CD14-positive monocyte (primary cell): Measurements from ENCODE around the gene PKD2L1. TPM values are rescaled to one million over a fixed set of nuclear protein-coding genes. Genes with fewer than 3 reads are reported as not detected.

Experiments
- DNase-seq, 3 donors: peaks; one replicate each; pipeline ENCODE4 v3.0.0-alpha.2; 2011 to 2022
- H2AFZ ChIP-seq: 2 replicates; pipeline ENCODE4 v1.6.0; 2012; ENCODE audit warnings: mild to moderate bottlenecking, low read depth, low read length, inconsistent platforms; ENCODE audit not compliant: insufficient read depth, poor library complexity, severe bottlenecking
- H3K27ac ChIP-seq, 2 donors: 1 replicate in 1 of 2; 2 replicates in 1 of 2; pipeline ENCODE4 v1.5.1; 2012 to 2013; ENCODE audit warnings: low read length in 2 of 2, control low read depth in 1 of 2, inconsistent platforms in 1 of 2, low read depth in 1 of 2, mild to moderate bottlenecking in 1 of 2
- H3K27me3 ChIP-seq, 2 donors: one replicate each; pipeline versions ENCODE4 v1.6.0 to v1.6.1; 2011 to 2013; ENCODE audit warnings: low read length in 2 of 2; ENCODE audit not compliant: control insufficient read depth in 2 of 2, insufficient read depth in 2 of 2
- H3K36me3 ChIP-seq, 2 donors: replicated peaks in 1 of 2; 1 replicate in 1 of 2; 2 replicates in 1 of 2; pipeline versions ENCODE4 v1.5.1 to v1.6.1; 2012 to 2013; ENCODE audit warnings: low read length in 2 of 2, control low read depth in 1 of 2, inconsistent platforms in 1 of 2, mild to moderate bottlenecking in 1 of 2; ENCODE audit not compliant: insufficient read depth in 2 of 2, control insufficient read depth in 1 of 2
- H3K4me1 ChIP-seq, 2 donors: 1 replicate in 1 of 2; 2 replicates in 1 of 2; pipeline versions ENCODE4 v1.5.1 to v1.6.1; 2012 to 2013; ENCODE audit warnings: low read length in 2 of 2, control low read depth in 1 of 2, inconsistent platforms in 1 of 2, mild to moderate bottlenecking in 1 of 2, moderate library complexity in 1 of 2; ENCODE audit not compliant: insufficient read depth in 2 of 2, control insufficient read depth in 1 of 2
- H3K4me2 ChIP-seq: replicated peaks from 2 replicates; pipeline ENCODE3; 2012; ENCODE audit warnings: low read length, moderate library complexity, mild to moderate bottlenecking; ENCODE audit not compliant: poor library complexity, severe bottlenecking; ENCODE audit errors: extremely low read depth
- H3K4me3 ChIP-seq, 3 experiments: fragments of 200-600 bp in 1 of 3; sonication (generic) in 1 of 3; replicated peaks in 1 of 3; 1 replicate in 2 of 3; 2 replicates in 1 of 3; pipeline ENCODE4 v1.5.1; 2011 to 2013; ENCODE audit warnings: low read length in 3 of 3, mild to moderate bottlenecking in 3 of 3, control low read depth in 2 of 3, low read depth in 2 of 3, inconsistent platforms in 1 of 3, moderate library complexity in 1 of 3
- H3K79me2 ChIP-seq: 2 replicates; pipeline ENCODE4 v1.6.0; 2012; ENCODE audit warnings: mild to moderate bottlenecking, control low read depth, inconsistent platforms, low read length, moderate library complexity; ENCODE audit not compliant: insufficient read depth
- H3K9ac ChIP-seq: 2 replicates; pipeline ENCODE4 v1.6.0; 2017; ENCODE audit warnings: low read length, mild to moderate bottlenecking; ENCODE audit not compliant: insufficient read depth, poor library complexity, severe bottlenecking
- H3K9me3 ChIP-seq, 2 donors: replicated peaks in 1 of 2; 1 replicate in 1 of 2; 2 replicates in 1 of 2; pipeline versions ENCODE4 v1.5.1 to v1.6.1; 2012 to 2013; ENCODE audit warnings: low read length in 2 of 2, control low read depth in 1 of 2; ENCODE audit not compliant: control insufficient read depth in 1 of 2, insufficient read depth in 1 of 2
- H4K20me1 ChIP-seq: 2 replicates; pipeline ENCODE4 v1.6.0; 2012; ENCODE audit warnings: mild to moderate bottlenecking, low read length, control low read depth, moderate library complexity; ENCODE audit not compliant: insufficient read depth
- H3K27ac Mint-ChIP-seq, 7 donors: one replicate each; pipeline ENCODE4 v1.8.0; 2020; ENCODE audit warnings: mild to moderate bottlenecking in 7 of 7, mixed read lengths in 7 of 7, moderate library complexity in 6 of 7, inconsistent platforms in 2 of 7
- H3K27me3 Mint-ChIP-seq, 3 donors: one replicate each; pipeline ENCODE4 v1.8.0; 2021 to 2022; ENCODE audit warnings: low read depth in 3 of 3, mild to moderate bottlenecking in 3 of 3, mixed read lengths in 3 of 3, moderate library complexity in 3 of 3, inconsistent platforms in 1 of 3
- H3K36me3 Mint-ChIP-seq, 2 donors: one replicate each; pipeline ENCODE4 v1.8.0; 2020; ENCODE audit warnings: mixed read lengths in 2 of 2, inconsistent platforms in 1 of 2, mild to moderate bottlenecking in 1 of 2
- H3K4me1 Mint-ChIP-seq: one replicate; pipeline ENCODE4 v1.8.0; 2020; ENCODE audit warnings: mild to moderate bottlenecking, mixed read lengths
- H3K4me3 Mint-ChIP-seq, 2 donors: one replicate each; pipeline ENCODE4 v1.8.0; 2020; ENCODE audit warnings: mild to moderate bottlenecking in 2 of 2, mixed read lengths in 2 of 2, moderate library complexity in 1 of 2
- H3K9me3 Mint-ChIP-seq, 7 donors: one replicate each; pipeline ENCODE4 v1.8.0; 2020 to 2022; ENCODE audit warnings: mixed read lengths in 7 of 7, mild to moderate bottlenecking in 6 of 7, moderate library complexity in 6 of 7, inconsistent platforms in 2 of 7
- WGBS: methylation state at CpG from one replicate; pipeline ENCODE4 v1.1.5; 2013; ENCODE audit warnings: missing lambda C conversion rate; ENCODE audit not compliant: insufficient coverage; 5-methylcytosine and 5-hydroxymethylcytosine counted together
- intact Hi-C, 2 donors: fragments of 100-400 bp; cut with micrococcal nuclease; formaldehyde crosslinking; loops; one replicate each; pipeline versions ENCODE4 v1.15.0 to v1.15.1; 2023
- polyA plus RNA-seq, 3 donors: library from polyadenylated mRNA; depleted of rRNA in 1 of 3; unstranded in 2 of 3; stranded (reverse) in 1 of 3; fragments of 300-500 nt in 2 of 3; fragments of >200 nt in 1 of 3; fragmentation: Illumina TruSeq in 2 of 3; gene quantifications; 1 replicate in 2 of 3; 2 replicates in 1 of 3; pipeline ENCODE4 v1.2.3, GENCODE V29; 2012 to 2021
- TF ChIP-seq, protein P1 (sequence below): fragments of 200-600 bp; IDR thresholded peaks from one replicate; pipeline ENCODE4 v1.8.0; 2022; ENCODE audit warnings: antibody characterized with exemption, mild to moderate bottlenecking

Gene PKD2L1
- polyA plus RNA-seq, 3 donors, result 0.15 to 1.5 TPM; not detected in 1

DNA sequence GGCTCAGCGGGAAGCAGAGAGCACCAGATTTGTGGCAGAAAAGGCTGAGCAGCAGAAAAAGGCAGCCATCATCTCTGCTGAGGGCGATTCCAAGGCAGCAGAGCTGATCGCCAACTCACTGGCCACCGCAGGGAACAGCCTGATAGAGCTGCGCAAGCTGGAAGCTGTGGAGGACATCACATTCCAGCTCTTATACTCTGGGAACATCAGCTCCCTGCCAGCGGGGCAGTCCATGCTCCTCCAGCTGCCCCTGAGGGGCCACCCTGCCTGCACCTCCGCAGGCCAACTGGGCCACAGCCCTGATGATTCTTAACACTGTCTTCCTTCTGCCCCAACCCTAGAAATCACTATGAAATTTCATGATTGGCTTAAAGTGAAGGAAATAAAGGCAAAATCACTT lies 81.2 kb downstream of the PKD2L1 start:
- peaks cover 64 to 77% of the 10 kb centered on the region in 2 donors for H3K36me3 Mint-ChIP-seq
- Histone ChIP-seq H3K4me2 (no peak overlapping the region), H3K27me3 (no peaks in the 10 kb centered on the region), H3K79me2 (no peaks in the 10 kb centered on the region), H3K27ac (no peak overlapping the region), H3K4me1 (peaks cover 10 to 11% of the 10 kb centered on the region in 2 donors), H4K20me1 (no peaks in the 10 kb centered on the region), H3K4me3 (no peak overlapping the region), H3K9ac (no peak overlapping the region), H2AFZ (no peak overlapping the region), H3K36me3 (peaks cover 76 to 85% of the 10 kb centered on the region in 2 donors), H3K9me3 (no peaks in the 10 kb centered on the region)
- peak overlapping the region in 4 of 7 donors; percentile 5 to 64 (median 26) for H3K27ac Mint-ChIP-seq
- no peaks in the 10 kb centered on the region for H3K27me3 Mint-ChIP-seq
- H3K4me1 Mint-ChIP-seq, result peaks cover 10% of the 10 kb centered on the region
- intact Hi-C loops, result no loop called here
- TF ChIP-seq, protein P1, sequence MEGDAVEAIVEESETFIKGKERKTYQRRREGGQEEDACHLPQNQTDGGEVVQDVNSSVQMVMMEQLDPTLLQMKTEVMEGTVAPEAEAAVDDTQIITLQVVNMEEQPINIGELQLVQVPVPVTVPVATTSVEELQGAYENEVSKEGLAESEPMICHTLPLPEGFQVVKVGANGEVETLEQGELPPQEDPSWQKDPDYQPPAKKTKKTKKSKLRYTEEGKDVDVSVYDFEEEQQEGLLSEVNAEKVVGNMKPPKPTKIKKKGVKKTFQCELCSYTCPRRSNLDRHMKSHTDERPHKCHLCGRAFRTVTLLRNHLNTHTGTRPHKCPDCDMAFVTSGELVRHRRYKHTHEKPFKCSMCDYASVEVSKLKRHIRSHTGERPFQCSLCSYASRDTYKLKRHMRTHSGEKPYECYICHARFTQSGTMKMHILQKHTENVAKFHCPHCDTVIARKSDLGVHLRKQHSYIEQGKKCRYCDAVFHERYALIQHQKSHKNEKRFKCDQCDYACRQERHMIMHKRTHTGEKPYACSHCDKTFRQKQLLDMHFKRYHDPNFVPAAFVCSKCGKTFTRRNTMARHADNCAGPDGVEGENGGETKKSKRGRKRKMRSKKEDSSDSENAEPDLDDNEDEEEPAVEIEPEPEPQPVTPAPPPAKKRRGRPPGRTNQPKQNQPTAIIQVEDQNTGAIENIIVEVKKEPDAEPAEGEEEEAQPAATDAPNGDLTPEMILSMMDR, result no peak
- no peak overlapping the region for H3K4me3 Mint-ChIP-seq
- no peaks in the 10 kb centered on the region for H3K9me3 Mint-ChIP-seq
- WGBS, result 98% methylated on average over 3 of the region's 7 CpGs
- DNase-seq, result no peak

DNA sequence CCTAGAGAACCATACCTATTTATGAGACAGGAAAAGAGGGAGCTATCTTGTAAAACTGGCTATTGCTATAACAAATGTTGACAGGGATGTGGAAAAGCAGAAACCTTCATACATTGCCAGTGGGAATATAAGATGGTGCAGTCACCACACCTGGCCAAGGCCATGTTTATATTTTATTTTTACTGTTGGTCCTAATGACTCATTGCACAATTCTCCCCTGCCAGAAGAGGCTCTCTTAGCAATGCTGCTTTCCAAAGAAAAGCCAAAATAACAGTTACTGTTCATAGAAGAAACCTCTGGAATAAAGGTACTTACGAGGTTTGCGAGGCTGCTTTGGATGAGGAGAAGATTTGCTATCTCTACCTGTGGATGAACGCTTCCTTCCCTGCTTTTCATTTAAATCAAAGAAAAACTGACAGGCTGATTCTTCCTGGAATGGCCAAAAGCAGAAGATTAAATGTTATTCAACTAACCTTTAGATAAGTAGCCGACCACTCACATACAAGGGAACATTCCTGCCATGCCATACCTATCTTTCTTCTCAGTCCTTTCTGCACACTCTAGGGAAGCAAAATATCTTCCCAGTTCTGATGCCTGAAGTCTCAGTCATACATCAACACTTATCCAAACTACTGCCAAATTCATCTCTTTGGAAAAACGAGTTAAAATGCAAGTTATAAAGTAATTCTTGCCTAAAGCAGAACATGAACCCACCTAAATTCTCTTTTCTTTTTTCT lies 84.4 kb downstream of the PKD2L1 start:
- H3K9ac ChIP-seq, result no peak overlapping the region
- TF ChIP-seq, protein P1, result no peak
- Mint-ChIP-seq H3K36me3 (peaks cover 75 to 89% of the 10 kb centered on the region in 2 donors), H3K27ac (no peak overlapping the region), H3K4me3 (no peak overlapping the region), H3K27me3 (no peaks in the 10 kb centered on the region), H3K4me1 (no peaks in the 10 kb centered on the region), H3K9me3 (no peaks in the 10 kb centered on the region)
- no peaks in the 10 kb centered on the region for H3K9me3 ChIP-seq
- H4K20me1 ChIP-seq, result peaks cover under 1% of the 10 kb centered on the region
- H3K4me2 ChIP-seq, result no peak overlapping the region
- H3K27me3 ChIP-seq, result no peaks in the 10 kb centered on the region
- H3K79me2 ChIP-seq, result no peaks in the 10 kb centered on the region
- WGBS, result no CpG with 5 or more reads among the region's 5 CpGs
- H3K4me3 ChIP-seq, result no peak overlapping the region
- no peak overlapping the region for H2AFZ ChIP-seq
- no peak overlapping the region for H3K27ac ChIP-seq
- no peaks in the 10 kb centered on the region for H3K4me1 ChIP-seq
- no peak for DNase-seq
- peaks cover 88 to 98% of the 10 kb centered on the region in 2 donors for H3K36me3 ChIP-seq
- intact Hi-C loops, result no loop called here
